IPS-NIHi11 (cell line): Measurements from ENCODE around the gene EVX2.

Experiments used
- DNase-seq: peaks from one replicate; pipeline ENCODE4 v3.0.0; 2012; ENCODE audit warnings: mixed read lengths, low spot score

Gene EVX2

GRCh38 chr2:176082824-176083751 is 674 bp downstream of the EVX2 start:
- DNase-seq: no peak

GRCh38 chr2:176082525-176082823 is 1.3 kb downstream of the EVX2 start:
- DNase-seq: no peak

DNA sequence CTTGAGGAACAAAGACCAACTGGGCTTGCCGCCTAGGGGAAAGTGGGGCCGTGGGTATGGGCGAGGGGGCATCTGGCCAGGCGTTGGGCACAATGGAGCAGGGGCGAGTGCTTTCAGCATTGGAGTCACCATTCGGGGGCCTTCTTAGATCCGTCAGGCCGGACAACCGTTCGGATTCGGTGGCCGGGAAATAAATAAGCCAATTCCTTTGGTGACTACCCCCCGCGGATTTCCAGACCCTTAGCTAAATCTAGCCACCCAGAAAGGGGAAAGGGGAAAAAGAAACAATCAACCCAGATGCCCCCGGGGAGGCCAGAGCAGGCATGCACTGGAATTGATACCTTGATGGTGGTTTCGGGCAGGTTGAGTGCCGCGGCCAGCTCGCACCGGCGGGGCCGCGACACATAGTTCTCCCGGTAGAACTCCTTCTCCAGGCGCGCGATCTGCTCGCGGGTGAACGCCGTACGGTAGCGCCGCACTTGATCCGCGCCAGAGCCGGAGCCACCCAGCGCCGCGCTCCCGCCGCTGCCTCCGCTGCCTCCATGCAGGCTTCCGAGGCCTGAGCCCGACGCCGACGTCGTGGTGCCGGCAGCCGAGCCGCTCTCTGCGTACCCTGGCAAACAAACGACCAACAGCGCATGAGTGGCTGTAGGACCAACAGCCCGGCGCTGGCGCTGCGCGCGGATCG is 1.8 kb downstream of the EVX2 start:
- no peak for DNase-seq

- no peak for DNase-seq
These were observed 2.4 kb downstream of the EVX2 start for GRCh38 chr2:176081376-176081836.

- DNase-seq: no peak
These were observed 3.0 kb downstream of the EVX2 start for GRCh38 chr2:176080540-176081375.

DNA sequence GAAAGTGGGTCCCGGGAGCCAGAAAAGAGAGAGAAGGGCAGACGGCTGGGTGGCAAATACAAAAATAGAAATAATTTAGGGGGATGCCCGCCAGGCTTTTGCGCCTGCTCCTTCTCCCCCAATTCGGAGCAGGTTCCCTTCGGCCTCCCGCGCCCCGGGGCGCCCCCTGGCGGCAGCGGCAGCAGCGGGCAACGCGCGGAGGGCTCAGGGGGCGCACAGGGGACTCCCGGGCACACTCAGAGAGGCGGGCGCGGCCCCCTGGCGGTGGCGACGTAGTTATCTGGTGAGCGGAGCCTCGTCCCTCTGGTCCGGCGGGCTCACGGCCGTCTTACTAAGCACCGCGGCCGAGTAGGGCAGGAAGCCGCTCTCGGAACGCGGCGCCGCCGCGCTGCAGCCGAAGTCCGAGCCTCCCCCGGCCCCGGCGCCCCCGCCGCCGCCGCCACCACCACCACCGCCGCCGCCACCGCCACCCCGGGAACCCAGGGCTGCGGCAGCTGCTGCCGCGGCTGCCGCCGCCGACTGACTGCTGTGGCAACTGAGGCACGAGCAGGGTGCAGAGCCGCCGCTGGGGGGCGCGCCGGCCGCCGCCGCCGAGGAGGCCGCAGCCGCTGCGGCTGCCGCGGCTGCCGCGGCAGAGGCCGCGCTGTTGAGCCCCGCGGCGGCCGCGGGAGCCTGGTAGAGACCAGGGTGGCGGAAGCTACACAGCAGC is 3.8 kb downstream of the EVX2 start:
- DNase-seq: peak; percentile 86

- no peak for DNase-seq
These were observed 4.4 kb downstream of the EVX2 start for GRCh38 chr2:176079285-176079830.

GRCh38 chr2:176078541-176079284 is 5.0 kb downstream of the EVX2 start:
- DNase-seq: no peak

- DNase-seq: no peak
These were observed 7.0 kb downstream of the EVX2 start for GRCh38 chr2:176076796-176077195.

GRCh38 chr2:176076063-176076462 is 7.7 kb downstream of the EVX2 start:
- no peak for DNase-seq

- no peak for DNase-seq
These were observed 8.3 kb downstream of the EVX2 start for GRCh38 chr2:176075481-176075880.

DNA sequence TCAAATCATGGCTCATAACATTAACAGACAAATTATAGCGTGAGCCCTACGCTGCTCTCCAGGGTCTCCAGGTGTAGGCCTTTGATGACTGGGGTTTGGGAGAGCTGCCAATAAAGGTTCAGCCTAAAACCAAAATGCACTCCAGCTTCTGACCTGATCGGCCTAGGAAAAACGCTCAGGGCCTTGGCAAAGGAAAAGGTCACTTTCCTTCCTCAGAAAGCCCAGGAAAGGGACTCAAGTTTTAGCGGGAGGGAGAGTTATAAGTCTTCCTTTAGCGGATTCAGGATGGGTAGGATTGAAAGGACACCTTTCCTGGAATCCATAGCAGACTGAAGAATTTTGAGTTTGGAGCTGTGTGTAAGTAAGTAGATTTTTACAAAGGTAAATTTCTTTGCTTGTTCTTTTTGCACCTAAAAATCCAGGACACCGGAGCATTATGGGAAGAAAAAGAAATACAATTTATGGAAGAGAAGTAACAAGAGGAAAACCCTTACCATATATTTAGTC is 8.8 kb downstream of the EVX2 start:
- no peak for DNase-seq

GRCh38 chr2:176072951-176073904 is 10.5 kb downstream of the EVX2 start:
- no peak for DNase-seq

GRCh38 chr2:176072292-176072669 is 11.5 kb downstream of the EVX2 start:
- DNase-seq: no peak

DNA sequence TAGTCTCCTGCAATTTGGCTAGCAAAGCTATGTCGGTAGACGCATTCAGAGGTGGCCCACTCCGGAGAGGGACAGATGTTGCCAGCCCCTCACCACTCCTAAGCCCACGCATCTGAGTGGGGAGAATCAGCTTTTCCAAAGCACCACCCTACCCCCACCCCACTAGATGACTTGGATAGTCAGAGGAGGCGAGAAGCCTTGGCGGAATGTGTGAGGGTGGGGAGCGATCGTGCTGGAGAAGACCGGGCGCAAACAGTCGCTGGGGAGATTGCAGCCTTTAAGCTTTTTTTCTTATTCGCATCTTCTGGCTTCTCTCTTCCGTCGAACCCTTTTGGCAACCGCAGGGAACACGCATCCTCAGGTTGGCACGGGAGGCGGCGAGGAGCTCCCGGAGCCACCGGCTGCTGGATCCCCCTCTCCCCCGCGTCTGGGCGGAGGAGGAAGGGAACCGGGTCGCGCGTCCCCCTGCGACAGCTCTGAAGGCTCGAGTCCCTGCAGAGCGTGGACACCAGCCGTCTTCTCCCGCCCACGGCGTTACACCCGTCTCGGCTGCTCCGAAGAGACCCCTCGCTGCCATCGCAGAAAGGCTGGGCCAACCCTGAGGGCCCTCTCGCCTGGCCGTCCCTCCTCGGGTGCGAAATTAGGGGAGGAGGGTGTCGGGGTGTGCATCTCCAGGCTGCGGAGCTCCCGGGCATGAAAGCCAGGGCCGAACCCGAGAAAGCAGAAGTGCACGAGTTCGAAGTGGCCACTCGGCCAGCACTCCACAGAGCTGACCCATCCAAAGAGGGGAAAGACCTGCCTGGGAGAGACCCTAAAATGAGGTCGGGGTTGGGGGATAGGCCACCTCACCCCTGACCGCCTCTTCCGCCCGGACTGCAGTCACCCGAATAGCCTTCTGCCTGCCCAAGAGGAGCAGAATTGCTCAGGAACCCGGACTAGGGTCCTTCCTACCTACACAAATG is 12.2 kb downstream of the EVX2 start:
- no peak for DNase-seq

- no peak for DNase-seq
These were observed 15.3 kb downstream of the EVX2 start for GRCh38 chr2:176068419-176068832.

GRCh38 chr2:176067589-176068418 is 16.0 kb downstream of the EVX2 start:
- no peak for DNase-seq
